ENCODE measurements around the gene YWHAQ.

DNA sequence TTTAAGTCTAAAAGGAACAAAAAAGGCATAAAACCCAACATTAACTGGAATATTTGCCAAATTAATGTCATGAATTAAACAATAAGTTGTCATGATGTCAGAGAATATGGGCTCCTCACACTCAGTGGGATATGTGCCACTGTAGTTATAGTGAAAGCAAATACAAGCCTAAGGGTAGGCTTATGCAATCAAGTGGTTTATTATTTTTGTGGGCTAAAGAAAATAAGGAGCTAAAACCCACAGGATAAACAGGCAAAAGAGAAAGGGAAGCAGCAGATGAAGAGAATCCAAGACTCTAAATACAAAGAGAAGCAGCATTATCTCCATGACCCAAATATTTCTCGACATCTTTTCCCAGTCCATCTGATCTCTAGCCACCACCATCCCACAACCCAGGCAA lies 17.5 kb downstream of the YWHAQ start:
- no peak for TF ChIP-seq POLR2AphosphoS5 (IDR thresholded peaks at IDR 0.05; ENCODE audit: low read depth, low read length)
- TF ChIP-seq POLR2A (IDR thresholded peaks at IDR 0.05; ENCODE audit: low read depth, low read length) = no peak
- no peak for TF ChIP-seq TAF1 (IDR thresholded peaks at IDR 0.05; ENCODE audit: borderline replicate concordance, low read depth, low read length)

All from GM12892 (cell line).